Measurements from ENCODE around the gene REXO1. TPM values are rescaled to one million over a fixed set of nuclear protein-coding genes. Genes with fewer than 3 reads are reported as not detected.
"Not testable (repeated sequence)": the region's sequence is repeated elsewhere in the genome, so short reads cannot be mapped to it uniquely, and the experiment has no call there.

The REXO1 gene
- total RNA-seq, 1 donor from 2014 or later: 17.7 TPM

DNA sequence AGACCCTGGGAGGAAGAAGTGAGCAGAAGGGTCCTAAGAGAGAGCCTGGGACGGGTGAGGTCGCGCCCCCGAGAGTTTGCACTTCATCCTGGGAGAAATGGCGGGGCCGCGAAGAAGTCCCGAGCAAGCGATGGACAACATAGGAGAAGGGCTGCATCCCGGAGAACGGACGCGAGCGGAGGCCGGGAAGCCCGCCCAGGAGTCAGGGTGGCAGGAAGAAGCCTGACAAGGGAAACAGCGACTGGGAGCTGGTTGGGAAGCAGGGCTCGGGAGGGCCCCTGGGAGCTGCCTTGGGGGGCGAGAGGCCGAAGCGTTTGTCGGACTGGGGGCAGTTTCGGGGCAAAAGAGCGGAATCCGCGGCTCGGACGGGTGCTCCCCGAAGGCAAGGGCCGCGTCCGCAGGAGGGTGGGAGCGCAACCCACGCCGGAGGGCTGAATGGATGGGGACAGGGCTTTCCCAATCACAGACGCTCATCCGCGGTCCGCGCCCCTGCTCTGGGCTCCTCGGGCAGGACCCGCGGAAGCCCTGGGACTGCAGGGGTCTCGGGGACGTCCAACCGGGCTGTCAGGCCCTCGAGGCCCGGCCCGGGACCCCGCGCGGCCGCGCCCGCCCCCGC is 36.5 kb upstream of the REXO1 start:
- Histone ChIP-seq H3K27ac (replicated peaks) (peak overlapping the region; percentile 90), H3K9me3 (replicated peaks) (no peaks in the 10 kb centered on the region), H3K27me3 (ENCODE audit: low read depth) (no peaks in the 10 kb centered on the region), H3K4me3 (peak overlapping the region; percentile 85), H3K36me3 (no peaks in the 10 kb centered on the region), H3K4me1 (peaks cover 58% of the 10 kb centered on the region)
- no peak for DNase-seq
- TF ChIP-seq, protein P1, sequence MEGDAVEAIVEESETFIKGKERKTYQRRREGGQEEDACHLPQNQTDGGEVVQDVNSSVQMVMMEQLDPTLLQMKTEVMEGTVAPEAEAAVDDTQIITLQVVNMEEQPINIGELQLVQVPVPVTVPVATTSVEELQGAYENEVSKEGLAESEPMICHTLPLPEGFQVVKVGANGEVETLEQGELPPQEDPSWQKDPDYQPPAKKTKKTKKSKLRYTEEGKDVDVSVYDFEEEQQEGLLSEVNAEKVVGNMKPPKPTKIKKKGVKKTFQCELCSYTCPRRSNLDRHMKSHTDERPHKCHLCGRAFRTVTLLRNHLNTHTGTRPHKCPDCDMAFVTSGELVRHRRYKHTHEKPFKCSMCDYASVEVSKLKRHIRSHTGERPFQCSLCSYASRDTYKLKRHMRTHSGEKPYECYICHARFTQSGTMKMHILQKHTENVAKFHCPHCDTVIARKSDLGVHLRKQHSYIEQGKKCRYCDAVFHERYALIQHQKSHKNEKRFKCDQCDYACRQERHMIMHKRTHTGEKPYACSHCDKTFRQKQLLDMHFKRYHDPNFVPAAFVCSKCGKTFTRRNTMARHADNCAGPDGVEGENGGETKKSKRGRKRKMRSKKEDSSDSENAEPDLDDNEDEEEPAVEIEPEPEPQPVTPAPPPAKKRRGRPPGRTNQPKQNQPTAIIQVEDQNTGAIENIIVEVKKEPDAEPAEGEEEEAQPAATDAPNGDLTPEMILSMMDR (IDR thresholded peaks at IDR 0.05; ENCODE audit: borderline replicate concordance): no peak
- intact Hi-C loops (cut with micrococcal nuclease): no loop called here

DNA sequence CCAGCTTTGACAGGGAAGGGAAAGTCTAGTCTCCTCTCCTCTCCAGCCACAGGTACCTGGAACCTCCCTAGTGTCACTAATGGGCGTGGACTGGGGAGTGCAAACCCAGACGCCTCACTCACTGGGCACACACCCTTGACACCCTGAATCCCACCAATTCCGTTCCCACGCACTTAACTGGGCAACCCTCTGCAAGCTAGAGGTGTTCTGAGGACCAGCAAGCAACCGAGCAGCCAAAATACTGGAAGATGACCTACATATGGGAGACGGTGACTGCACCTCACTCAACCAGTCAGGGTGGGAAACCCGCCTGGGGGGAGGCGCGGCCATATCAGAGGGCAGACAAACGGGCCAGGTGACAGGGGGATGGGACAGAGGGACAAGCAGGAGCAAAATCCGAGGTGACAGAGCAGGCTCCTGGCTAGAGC is 36.0 kb upstream of the REXO1 start:
- intact Hi-C loops (cut with micrococcal nuclease): no loop called here
- Histone ChIP-seq H3K9me3 (replicated peaks) (no peaks in the 10 kb centered on the region), H3K4me1 (peaks cover 59% of the 10 kb centered on the region), H3K4me3 (peak overlapping the region; percentile 85), H3K36me3 (no peaks in the 10 kb centered on the region), H3K27ac (replicated peaks) (peak overlapping the region; percentile 90), H3K27me3 (ENCODE audit: low read depth) (no peaks in the 10 kb centered on the region)
- TF ChIP-seq, protein P1 (IDR thresholded peaks at IDR 0.05; ENCODE audit: borderline replicate concordance): no peak
- no peak for DNase-seq

DNA sequence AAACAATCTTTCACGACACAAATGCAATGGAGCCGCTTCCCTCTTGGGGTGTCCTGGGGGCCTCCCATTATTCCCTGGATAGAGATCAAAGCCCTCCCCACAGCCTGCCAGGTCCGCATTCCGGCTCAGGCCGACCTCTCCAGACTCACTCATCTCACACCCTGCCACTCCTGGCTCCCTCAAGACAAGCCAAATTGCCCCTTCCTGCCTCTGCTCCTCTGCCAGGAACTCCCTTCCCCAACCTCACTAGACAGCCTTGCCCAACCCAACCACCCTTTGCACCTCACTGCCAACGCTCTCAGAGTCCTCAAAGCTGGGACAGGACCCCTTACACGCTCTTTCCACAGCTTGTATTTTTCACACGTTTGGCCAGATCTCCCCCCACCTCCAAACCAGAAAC is 35.5 kb upstream of the REXO1 start:
- DNase-seq: no peak
- TF ChIP-seq, protein P1 (IDR thresholded peaks at IDR 0.05; ENCODE audit: borderline replicate concordance): no peak
- Histone ChIP-seq H3K36me3 (no peaks in the 10 kb centered on the region), H3K27me3 (ENCODE audit: low read depth) (no peaks in the 10 kb centered on the region), H3K4me1 (peaks cover 60% of the 10 kb centered on the region), H3K9me3 (replicated peaks) (no peaks in the 10 kb centered on the region), H3K27ac (replicated peaks) (peak overlapping the region; percentile 90), H3K4me3 (peak overlapping the region; percentile 85)
- intact Hi-C loops (cut with micrococcal nuclease): no loop called here

DNA sequence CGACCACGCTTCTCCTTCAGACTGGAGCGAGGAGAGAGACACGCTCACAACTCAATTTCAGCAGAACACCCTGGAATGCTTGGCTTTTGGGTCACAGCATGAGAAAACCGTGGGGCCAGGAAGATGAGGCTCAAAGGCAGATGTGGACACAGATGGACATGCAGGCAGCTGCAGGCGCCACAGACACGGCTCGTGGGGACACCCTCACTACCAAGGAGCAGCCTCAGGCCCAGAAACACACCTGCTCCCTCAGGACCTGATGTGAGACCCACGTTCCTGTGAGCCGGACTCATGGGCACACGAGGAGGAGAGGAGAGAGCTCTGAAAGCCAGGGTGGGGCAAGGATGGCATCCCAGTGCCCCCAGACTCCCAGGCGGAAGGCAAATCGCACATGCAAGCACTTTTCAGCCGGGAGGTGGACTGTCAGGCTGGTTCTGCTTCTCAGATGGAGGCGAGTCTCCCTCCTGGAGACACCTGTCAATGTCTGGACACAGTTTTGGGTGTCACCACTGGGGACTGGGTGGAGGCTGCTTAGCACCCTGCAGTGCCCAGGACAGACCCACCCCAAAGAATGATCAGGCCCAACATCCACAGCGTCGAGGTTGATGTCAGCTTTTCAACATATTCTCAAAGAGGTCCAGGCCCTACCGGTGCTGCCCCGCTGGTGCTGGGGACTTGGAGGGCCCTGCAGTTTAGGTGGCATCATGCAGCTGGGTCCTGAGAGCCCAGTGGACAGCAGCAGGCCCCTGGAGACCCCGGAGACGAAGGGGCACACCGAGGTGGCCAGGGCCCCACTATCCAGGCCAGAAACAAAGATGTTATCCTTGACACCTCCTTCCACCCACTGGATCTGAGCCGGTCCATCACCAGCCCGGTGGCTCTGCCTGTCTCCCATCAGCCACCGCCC is 34.8 kb upstream of the REXO1 start:
- H3K4me1 ChIP-seq: peaks cover 64% of the 10 kb centered on the region
- H3K27ac ChIP-seq (replicated peaks): peak overlapping the region; percentile 90
- DNase-seq: no peak
- H3K4me3 ChIP-seq: peak overlapping the region; percentile 85
- no peaks in the 10 kb centered on the region for H3K27me3 ChIP-seq (ENCODE audit: low read depth)
- no peaks in the 10 kb centered on the region for H3K36me3 ChIP-seq
- intact Hi-C loops (cut with micrococcal nuclease): no loop called here
- TF ChIP-seq, protein P1 (IDR thresholded peaks at IDR 0.05; ENCODE audit: borderline replicate concordance): no peak
- H3K9me3 ChIP-seq (replicated peaks): no peaks in the 10 kb centered on the region

DNA sequence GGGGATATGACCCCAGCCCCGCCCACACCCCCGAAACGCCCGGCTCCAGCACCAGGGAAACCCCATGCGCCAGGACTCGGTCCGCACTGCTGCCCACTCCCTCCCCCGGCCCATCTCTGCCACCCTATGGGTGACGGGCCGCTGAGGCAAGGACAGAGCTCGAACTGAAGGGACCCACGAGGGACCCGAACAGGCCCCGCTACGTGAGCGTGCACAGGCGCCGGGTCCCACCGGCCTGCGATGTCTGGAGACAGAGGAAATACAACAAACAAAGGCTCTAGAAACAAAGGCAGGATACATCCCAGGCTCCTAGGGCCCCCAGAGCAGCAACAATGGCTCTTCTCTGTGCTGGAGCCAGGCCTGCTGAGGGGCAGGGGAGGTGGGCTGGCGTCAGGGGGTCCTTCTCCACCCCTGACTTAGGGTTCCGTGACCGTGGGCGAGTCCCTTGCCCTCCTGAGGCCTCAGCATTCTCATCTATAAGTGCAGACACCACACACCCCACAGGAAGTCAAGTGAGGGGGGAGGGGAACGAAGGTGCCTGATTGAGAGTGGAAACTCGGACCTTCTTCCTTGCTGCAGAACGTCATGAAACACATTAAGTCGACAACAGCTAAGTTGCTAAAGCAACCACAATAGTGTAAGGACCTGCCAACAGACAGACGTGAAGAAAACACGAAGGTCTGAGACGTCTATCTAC is 34.0 kb upstream of the REXO1 start:
- no peaks in the 10 kb centered on the region for H3K9me3 ChIP-seq (replicated peaks)
- H3K4me3 ChIP-seq: peak overlapping the region; percentile 85
- peaks cover 63% of the 10 kb centered on the region for H3K4me1 ChIP-seq
- DNase-seq: no peak
- H3K27me3 ChIP-seq (ENCODE audit: low read depth): no peaks in the 10 kb centered on the region
- TF ChIP-seq, protein P1 (IDR thresholded peaks at IDR 0.05; ENCODE audit: borderline replicate concordance): no peak
- H3K36me3 ChIP-seq: no peaks in the 10 kb centered on the region
- peak overlapping the region; percentile 90 for H3K27ac ChIP-seq (replicated peaks)
- intact Hi-C loops (cut with micrococcal nuclease): no loop called here

DNA sequence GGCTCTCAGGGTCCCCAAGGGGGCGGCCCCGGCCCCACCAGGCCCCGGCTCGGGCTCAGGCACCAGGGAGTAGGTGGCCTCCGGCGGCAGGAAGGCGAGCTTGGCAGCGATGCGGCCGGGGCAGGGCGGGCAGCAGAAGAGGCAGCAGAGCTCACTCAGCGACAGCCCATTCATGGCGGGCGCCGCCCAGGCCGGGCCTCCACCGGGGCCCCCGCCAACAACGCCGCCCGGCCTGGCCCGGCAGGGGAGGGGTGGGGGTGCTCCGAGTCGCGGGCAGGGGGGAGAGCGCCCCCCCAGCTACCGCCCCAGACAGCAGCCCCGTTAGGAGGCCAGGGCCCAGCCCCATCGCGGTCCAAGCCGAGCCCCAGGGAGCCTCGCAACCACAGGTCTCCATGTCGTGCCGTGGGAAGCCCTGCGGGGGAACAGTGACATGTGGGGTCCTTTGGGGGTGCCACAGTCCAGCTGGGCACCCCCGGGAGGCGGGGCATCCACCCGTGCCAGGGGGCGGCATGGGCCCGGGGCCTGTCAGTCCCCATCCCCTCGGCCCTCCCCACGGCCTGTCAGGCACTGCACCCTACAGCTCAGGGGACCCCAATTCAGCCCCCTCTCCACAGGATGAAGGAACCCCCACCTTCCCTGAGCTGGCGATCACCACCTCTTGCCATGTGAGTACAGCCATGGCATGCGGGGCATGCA is 33.3 kb upstream of the REXO1 start:
- H3K4me1 ChIP-seq: peaks cover 60% of the 10 kb centered on the region
- H3K27me3 ChIP-seq (ENCODE audit: low read depth); H3K36me3 ChIP-seq; H3K9me3 ChIP-seq (replicated peaks); intact Hi-C loops (cut with micrococcal nuclease); DNase-seq: not testable (repeated sequence)
- peak overlapping the region; percentile 90 for H3K27ac ChIP-seq (replicated peaks)
- peak overlapping the region; percentile 85 for H3K4me3 ChIP-seq
